ENCODE measurements around the gene OR56A3.

OR56A3 gene

DNA sequence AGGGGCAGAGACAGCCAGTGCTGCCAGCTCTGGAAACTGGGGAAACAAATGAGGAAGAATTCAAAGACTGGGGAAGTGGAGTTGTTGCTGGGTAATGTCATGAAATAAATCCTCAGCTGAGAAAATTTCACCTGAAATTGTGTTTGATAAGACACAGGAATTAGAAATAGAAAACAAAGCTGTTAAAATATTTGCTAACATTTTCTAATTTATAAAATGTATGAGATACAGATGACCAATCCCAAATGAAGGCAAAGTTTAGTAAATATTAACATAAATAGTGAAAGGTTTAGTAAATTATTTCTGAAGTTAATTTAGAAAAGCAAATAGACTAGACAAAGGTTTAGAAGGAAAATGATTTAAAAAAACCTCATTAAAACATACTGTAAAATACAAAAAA, 26.3 kb downstream of the OR56A3 start, which contains the start of gene OR56A5:
TSS of gene OR56A5 (minus strand) at position 101 of the 400 bp plus-strand sequence. CDS start at position 101, 0 bp downstream.
- H3K4me3 ChIP-seq (ENCODE audit: low read depth, low read length): no peak within 1 kb of the TSS
- TF ChIP-seq, protein P1, sequence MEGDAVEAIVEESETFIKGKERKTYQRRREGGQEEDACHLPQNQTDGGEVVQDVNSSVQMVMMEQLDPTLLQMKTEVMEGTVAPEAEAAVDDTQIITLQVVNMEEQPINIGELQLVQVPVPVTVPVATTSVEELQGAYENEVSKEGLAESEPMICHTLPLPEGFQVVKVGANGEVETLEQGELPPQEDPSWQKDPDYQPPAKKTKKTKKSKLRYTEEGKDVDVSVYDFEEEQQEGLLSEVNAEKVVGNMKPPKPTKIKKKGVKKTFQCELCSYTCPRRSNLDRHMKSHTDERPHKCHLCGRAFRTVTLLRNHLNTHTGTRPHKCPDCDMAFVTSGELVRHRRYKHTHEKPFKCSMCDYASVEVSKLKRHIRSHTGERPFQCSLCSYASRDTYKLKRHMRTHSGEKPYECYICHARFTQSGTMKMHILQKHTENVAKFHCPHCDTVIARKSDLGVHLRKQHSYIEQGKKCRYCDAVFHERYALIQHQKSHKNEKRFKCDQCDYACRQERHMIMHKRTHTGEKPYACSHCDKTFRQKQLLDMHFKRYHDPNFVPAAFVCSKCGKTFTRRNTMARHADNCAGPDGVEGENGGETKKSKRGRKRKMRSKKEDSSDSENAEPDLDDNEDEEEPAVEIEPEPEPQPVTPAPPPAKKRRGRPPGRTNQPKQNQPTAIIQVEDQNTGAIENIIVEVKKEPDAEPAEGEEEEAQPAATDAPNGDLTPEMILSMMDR (IDR thresholded peaks at IDR 0.05; ENCODE audit: borderline replicate concordance, insufficient read depth, low read depth, low read length): no peak

DNA sequence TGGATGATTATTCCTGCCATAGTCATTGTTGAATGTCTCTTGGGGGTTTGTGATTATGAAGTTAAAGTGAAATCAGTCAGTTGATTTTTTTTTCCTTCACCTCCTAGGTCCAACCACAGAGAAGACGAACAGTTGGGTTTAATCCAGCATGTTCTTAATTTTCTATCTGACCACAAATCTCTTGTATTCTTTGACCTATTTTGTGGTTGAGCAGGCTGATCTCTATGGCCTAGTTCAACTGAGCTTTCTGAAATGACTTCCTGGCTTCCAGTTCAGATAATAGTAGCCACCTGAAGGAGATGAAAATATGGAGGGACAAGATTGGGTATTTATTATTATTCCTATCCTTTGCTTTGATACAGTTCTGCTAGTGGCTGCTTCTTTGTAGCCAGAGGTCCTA, 31.5 kb downstream of the OR56A3 start:
- no peak overlapping the region for H3K4me3 ChIP-seq (ENCODE audit: low read depth, low read length)
- TF ChIP-seq, protein P1 (IDR thresholded peaks at IDR 0.05; ENCODE audit: borderline replicate concordance, insufficient read depth, low read depth, low read length): no peak

GRCh38 chr11:5983443-5983842, 41.4 kb downstream of the OR56A3 start:
- no peak overlapping the region for H3K4me3 ChIP-seq (ENCODE audit: low read depth, low read length)
- TF ChIP-seq, protein P1 (IDR thresholded peaks at IDR 0.05; ENCODE audit: borderline replicate concordance, insufficient read depth, low read depth, low read length): no peak

DNA sequence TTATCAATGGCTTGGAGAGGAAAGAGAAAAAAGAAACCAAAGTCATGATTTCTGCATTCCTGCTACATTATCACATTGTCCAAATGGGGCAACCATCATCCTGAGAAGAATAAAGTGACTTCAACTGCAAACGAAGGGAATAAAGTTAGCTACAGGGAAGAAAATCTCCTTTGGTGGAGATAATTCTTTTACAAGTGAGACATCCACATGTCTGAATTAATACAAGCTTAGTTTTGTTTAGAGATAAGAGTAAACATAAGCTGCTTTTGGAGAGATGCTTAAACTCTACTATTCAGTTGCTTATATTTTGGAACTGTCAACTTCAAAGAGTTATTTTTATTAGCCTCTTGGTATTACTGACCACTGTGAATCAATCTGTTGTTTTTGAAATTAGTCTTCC, 44.8 kb downstream of the OR56A3 start, which contains the start of gene OR52L1:
TSS of gene OR52L1 (minus strand) at position 101 of the 400 bp plus-strand sequence. CDS start at position 46, 55 bp downstream.
- TF ChIP-seq, protein P1 (IDR thresholded peaks at IDR 0.05; ENCODE audit: borderline replicate concordance, insufficient read depth, low read depth, low read length): no peak
- H3K4me3 ChIP-seq (ENCODE audit: low read depth, low read length): no peak within 1 kb of the TSS

DNA sequence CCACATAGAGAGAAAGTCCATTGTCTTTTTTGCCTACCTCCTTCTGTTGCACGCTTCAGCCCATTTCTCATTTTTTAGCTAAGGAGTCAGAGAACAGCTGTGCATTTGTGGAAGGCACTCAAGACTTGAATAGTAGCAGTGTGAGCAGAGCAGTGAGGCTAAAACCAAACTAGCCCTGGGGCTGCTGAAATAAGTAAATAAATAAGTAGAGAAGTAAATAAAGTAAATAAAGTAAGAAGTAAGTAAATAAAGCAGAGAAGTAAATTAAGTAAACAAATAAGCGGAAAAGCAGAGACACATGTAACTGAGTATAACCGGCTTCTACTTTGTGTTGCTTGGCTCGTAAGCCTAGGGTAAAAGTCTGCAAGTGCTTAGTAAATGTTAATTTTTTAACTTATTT, 47.2 kb downstream of the OR56A3 start:
- TF ChIP-seq, protein P1 (IDR thresholded peaks at IDR 0.05; ENCODE audit: borderline replicate concordance, insufficient read depth, low read depth, low read length): no peak
- H3K4me3 ChIP-seq (ENCODE audit: low read depth, low read length): no peak overlapping the region

DNA sequence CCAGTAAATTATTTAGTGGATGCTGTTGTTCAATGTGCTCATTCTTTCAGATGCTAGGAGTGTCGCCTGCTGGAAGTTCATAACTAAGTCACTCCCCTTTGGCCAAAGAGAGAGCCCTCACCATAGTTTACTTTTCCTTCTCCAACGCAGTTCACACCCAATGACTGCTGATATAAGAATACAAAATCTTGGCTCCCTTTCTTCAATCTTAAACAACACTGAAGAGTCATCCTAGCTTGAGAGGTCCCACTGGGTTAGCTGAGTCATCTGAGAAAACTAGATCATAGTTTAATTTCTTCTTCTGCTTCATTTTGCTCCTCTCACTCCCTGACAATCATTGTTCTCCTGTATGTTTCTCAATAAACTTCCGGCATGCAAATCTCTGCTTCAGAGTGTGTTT, 50.1 kb downstream of the OR56A3 start:
- TF ChIP-seq, protein P1 (IDR thresholded peaks at IDR 0.05; ENCODE audit: borderline replicate concordance, insufficient read depth, low read depth, low read length): no peak
- H3K4me3 ChIP-seq (ENCODE audit: low read depth, low read length): no peak overlapping the region

DNA sequence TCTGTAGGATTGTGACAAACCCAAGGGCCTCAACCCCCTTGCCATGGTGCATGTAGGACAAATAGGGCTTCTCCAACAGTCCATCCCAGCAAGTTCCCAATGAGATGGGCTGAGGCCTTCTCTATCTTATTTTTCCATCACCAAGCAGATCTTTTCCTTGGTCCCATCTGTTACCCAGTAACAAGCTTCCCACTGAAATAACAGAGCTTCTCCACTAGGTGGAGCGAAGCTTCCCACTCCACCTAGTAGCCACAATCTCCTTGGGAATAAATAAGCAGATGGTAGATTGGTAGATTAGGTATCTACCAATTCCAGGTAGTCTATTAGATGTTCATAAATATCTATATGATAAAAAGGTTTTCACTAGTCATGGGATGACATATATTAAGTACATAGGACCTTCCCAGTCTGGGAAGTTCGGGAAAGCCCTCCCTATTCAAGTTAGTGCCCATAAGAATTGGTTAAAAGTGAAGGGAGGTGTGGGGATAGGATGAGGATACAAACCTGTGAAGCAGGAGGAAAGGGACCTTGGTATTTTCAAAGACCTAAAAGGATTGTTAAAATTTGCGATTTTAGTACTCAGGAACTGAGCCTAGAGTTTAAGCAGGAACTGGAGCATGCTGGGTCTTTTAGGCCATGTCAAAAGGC, 50.7 kb downstream of the OR56A3 start:
- TF ChIP-seq, protein P1 (IDR thresholded peaks at IDR 0.05; ENCODE audit: borderline replicate concordance, insufficient read depth, low read depth, low read length): peak; percentile 62; the same call in 1 of the 2 replicates
- no peak overlapping the region for H3K4me3 ChIP-seq (ENCODE audit: low read depth, low read length)
